ENCODE results near the gene F8.

F8 gene

DNA sequence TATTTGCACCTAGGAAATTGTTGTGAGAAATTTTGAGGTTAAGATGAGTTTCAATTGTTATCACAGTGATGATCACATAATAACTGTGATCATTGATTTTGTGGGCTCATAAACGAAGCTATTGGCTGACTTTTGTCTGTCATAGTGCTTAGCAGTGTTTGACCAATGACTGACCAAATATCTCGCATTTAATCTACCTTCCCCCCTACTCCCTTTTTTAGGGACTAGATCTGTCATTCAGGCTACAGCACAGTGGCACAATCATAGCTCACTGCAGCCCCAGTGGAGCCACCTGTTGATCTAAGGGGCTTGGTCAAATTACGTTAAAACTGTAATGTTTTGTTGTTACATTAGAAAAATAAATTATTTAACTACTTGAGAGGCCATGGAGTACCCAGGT is 5.6 kb upstream of the F8 start:
- peak overlapping the region; percentile 97 for H3K4me2 ChIP-seq (ENCODE audit: low read depth, low read length, poor library complexity, severe bottlenecking)
- H2AFZ ChIP-seq (ENCODE audit: low read length), result no peak overlapping the region; the same call in 1 of the 2 replicates
- peak overlapping the region; percentile 100 for H3K4me3 ChIP-seq (ENCODE audit: low read length, poor library complexity, severe bottlenecking)
- no peaks in the 10 kb centered on the region for H3K27me3 ChIP-seq (ENCODE audit: insufficient read depth, low read length, poor library complexity, severe bottlenecking)
- H4K20me1 ChIP-seq (ENCODE audit: insufficient read depth, low read length, poor library complexity, severe bottlenecking), result no peaks in the 10 kb centered on the region
- H3K4me1 ChIP-seq (ENCODE audit: insufficient read depth, low read length, poor library complexity, severe bottlenecking), result peaks cover 11% of the 10 kb centered on the region
- H3K36me3 ChIP-seq (ENCODE audit: insufficient read depth, low read length), result no peaks in the 10 kb centered on the region
- peaks cover 36% of the 10 kb centered on the region for H3K79me2 ChIP-seq (ENCODE audit: insufficient read depth, low read length)
- H3K9ac ChIP-seq (ENCODE audit: low read depth, low read length, poor library complexity, severe bottlenecking), result peak overlapping the region; percentile 95
- H3K9me3 ChIP-seq (ENCODE audit: insufficient read depth, low read depth, low read length), result no peaks in the 10 kb centered on the region
- TF ChIP-seq, protein P1, sequence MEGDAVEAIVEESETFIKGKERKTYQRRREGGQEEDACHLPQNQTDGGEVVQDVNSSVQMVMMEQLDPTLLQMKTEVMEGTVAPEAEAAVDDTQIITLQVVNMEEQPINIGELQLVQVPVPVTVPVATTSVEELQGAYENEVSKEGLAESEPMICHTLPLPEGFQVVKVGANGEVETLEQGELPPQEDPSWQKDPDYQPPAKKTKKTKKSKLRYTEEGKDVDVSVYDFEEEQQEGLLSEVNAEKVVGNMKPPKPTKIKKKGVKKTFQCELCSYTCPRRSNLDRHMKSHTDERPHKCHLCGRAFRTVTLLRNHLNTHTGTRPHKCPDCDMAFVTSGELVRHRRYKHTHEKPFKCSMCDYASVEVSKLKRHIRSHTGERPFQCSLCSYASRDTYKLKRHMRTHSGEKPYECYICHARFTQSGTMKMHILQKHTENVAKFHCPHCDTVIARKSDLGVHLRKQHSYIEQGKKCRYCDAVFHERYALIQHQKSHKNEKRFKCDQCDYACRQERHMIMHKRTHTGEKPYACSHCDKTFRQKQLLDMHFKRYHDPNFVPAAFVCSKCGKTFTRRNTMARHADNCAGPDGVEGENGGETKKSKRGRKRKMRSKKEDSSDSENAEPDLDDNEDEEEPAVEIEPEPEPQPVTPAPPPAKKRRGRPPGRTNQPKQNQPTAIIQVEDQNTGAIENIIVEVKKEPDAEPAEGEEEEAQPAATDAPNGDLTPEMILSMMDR (conservative IDR thresholded peaks at IDR 0.05; ENCODE audit: low read length), result peak; percentile 28; the same call in 1 of the 2 replicates
- no peak for TF ChIP-seq EZH2phosphoT487 (IDR thresholded peaks at IDR 0.05; ENCODE audit: borderline replicate concordance)
- H3F3A ChIP-seq (ENCODE audit: low read depth), result peaks cover 8% of the 10 kb centered on the region
- H3K9me2 ChIP-seq (replicated peaks; ENCODE audit: low read depth, low read length), result no peaks in the 10 kb centered on the region

DNA sequence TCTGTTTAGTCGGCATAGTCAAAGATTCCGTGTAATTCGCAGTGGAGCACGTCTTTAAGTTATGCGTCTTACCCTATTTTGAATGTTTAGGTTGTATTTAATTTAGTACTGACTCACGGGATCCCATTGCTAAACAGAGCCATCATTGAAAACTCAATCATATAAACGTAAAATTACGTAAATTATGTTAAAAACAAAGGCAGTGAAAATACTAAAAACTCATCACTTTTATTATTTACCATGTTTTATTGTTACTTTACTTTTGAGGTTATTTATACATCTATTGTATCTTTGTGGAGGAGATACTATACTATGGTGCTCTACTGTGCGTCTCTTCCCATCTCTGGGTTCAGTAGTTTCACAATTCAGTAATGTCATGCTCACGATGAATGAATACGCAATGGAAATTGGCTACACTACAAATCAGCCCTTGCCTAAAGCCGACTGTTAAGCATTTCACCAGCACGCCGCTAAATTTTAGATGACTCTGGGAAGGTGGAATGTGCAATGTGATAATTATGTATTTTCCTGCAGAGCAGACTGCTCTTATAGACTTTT is 5.1 kb upstream of the F8 start:
- Histone ChIP-seq H3K9me2 (replicated peaks; ENCODE audit: low read depth, low read length) (no peaks in the 10 kb centered on the region), H3K27me3 (ENCODE audit: insufficient read depth, low read length, poor library complexity, severe bottlenecking) (no peaks in the 10 kb centered on the region), H2AFZ (ENCODE audit: low read length) (peak overlapping the region; percentile 94), H3K36me3 (ENCODE audit: insufficient read depth, low read length) (no peaks in the 10 kb centered on the region), H3K4me2 (ENCODE audit: low read depth, low read length, poor library complexity, severe bottlenecking) (peak overlapping the region; percentile 97), H4K20me1 (ENCODE audit: insufficient read depth, low read length, poor library complexity, severe bottlenecking) (no peaks in the 10 kb centered on the region), H3K79me2 (ENCODE audit: insufficient read depth, low read length) (peaks cover 36% of the 10 kb centered on the region), H3F3A (ENCODE audit: low read depth) (peaks cover 8% of the 10 kb centered on the region), H3K9ac (ENCODE audit: low read depth, low read length, poor library complexity, severe bottlenecking) (peak overlapping the region; percentile 95), H3K9me3 (ENCODE audit: insufficient read depth, low read depth, low read length) (no peaks in the 10 kb centered on the region), H3K4me1 (ENCODE audit: insufficient read depth, low read length, poor library complexity, severe bottlenecking) (peaks cover 11% of the 10 kb centered on the region), H3K4me3 (ENCODE audit: low read length, poor library complexity, severe bottlenecking) (peak overlapping the region; percentile 100)
- TF ChIP-seq, protein P1 (conservative IDR thresholded peaks at IDR 0.05; ENCODE audit: low read length), result no peak
- TF ChIP-seq EZH2phosphoT487 (IDR thresholded peaks at IDR 0.05; ENCODE audit: borderline replicate concordance), result no peak

DNA sequence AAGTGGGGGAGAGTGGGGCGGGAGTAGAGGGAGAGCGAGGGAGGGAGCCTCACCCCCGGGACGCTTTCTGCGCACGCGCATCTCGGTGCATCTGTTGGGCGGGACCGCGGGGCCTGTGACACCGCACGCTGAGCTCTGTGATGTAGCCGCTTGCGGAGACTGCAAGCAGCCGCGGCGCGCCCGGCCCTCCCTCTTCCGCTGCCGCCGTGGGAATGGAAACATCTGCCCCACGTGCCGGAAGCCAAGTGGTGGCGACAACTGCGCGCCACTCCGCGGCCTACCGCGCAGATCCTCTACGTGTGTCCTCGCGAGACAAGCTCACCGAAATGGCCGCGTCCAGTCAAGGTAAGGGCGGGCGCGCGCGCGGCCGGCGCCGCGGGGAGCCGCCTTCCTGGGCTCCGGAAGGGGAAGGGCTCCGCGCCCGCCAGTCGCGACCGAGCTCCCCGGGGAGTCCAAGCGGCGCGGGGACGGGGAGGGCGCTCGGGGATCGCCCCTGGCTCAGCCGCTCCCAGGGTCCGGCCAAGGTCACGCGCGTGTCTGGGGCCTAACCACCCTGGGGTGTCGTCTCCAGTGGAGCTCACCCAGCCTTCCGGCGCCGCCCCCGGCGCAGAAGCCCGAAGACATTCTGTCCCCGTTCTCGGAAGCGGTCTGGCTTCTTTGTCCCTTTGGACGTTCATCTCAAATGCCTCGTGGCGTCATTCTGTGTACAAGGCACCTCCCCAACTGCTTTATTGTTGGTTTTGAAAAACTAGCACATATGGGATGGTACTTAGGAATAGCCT is 4.4 kb upstream of the F8 start, which contains the start of gene FUNDC2:
TSS of gene FUNDC2 (plus strand) at position 118 of the 782 bp plus-strand sequence. CDS start at position 213, 95 bp downstream.
- Histone ChIP-seq H3K27me3 (ENCODE audit: insufficient read depth, low read length, poor library complexity, severe bottlenecking) (no peaks in the 10 kb centered on the region), H3K4me2 (ENCODE audit: low read depth, low read length, poor library complexity, severe bottlenecking) (peak within 1 kb of the TSS; percentile 97), H3K9me3 (ENCODE audit: insufficient read depth, low read depth, low read length) (no peaks in the 10 kb centered on the region), H2AFZ (ENCODE audit: low read length) (peak within 1 kb of the TSS; percentile 94), H3F3A (ENCODE audit: low read depth) (peaks cover 8% of the 10 kb centered on the region), H3K4me1 (ENCODE audit: insufficient read depth, low read length, poor library complexity, severe bottlenecking) (peaks cover 11% of the 10 kb centered on the region), H4K20me1 (ENCODE audit: insufficient read depth, low read length, poor library complexity, severe bottlenecking) (no peaks in the 10 kb centered on the region), H3K4me3 (ENCODE audit: low read length, poor library complexity, severe bottlenecking) (peak within 1 kb of the TSS; percentile 100), H3K79me2 (ENCODE audit: insufficient read depth, low read length) (peaks cover 36% of the 10 kb centered on the region), H3K9ac (ENCODE audit: low read depth, low read length, poor library complexity, severe bottlenecking) (peak within 1 kb of the TSS; percentile 95), H3K36me3 (ENCODE audit: insufficient read depth, low read length) (no peaks in the 10 kb centered on the region), H3K9me2 (replicated peaks; ENCODE audit: low read depth, low read length) (no peaks in the 10 kb centered on the region)
- TF ChIP-seq, protein P1 (conservative IDR thresholded peaks at IDR 0.05; ENCODE audit: low read length), result no peak
- no peak for TF ChIP-seq EZH2phosphoT487 (IDR thresholded peaks at IDR 0.05; ENCODE audit: borderline replicate concordance)
